ENCODE data around the gene PMS2.

PMS2 gene

GRCh38 chr7:6035686-6036085 lies 26.8 kb upstream of the PMS2 start:
- H3K36me3 ChIP-seq = peaks cover 85% of the 10 kb centered on the region
- H3K9me3 ChIP-seq = no peaks in the 10 kb centered on the region
- H3K27ac ChIP-seq = no peak overlapping the region

GRCh38 chr7:6035165-6035564 lies 26.3 kb upstream of the PMS2 start:
- H3K4me3 ChIP-seq (ENCODE audit: low read depth in 1 of 2, low read length in 1 of 2) = no peak overlapping the region
- TF ChIP-seq CTCF (IDR thresholded peaks at IDR 0.05) = no peak
- no peaks in the 10 kb centered on the region for H3K9me3 ChIP-seq
- H3K27ac ChIP-seq = no peak overlapping the region
- no peaks in the 10 kb centered on the region for H3K4me1 ChIP-seq (ENCODE audit: control insufficient read depth in 1 of 2, insufficient read depth in 1 of 2, low read depth in 1 of 2, low read length in 1 of 2)
- peaks cover 84% of the 10 kb centered on the region for H3K36me3 ChIP-seq
- no peaks in the 10 kb centered on the region for H3K27me3 ChIP-seq

More at GRCh38 chr7:6035686-6036085, 26.8 kb upstream of the PMS2 start:
- H3K4me1 ChIP-seq (ENCODE audit: control insufficient read depth in 1 of 2, insufficient read depth in 1 of 2, low read depth in 1 of 2, low read length in 1 of 2) = no peaks in the 10 kb centered on the region
- TF ChIP-seq CTCF (IDR thresholded peaks at IDR 0.05) = no peak
- no peak overlapping the region for H3K4me3 ChIP-seq (ENCODE audit: low read depth in 1 of 2, low read length in 1 of 2)
- no peaks in the 10 kb centered on the region for H3K27me3 ChIP-seq

GRCh38 chr7:6032641-6033040 lies 23.8 kb upstream of the PMS2 start:
- Histone ChIP-seq H3K9me3 (no peaks in the 10 kb centered on the region), H3K27me3 (no peaks in the 10 kb centered on the region), H3K4me3 (ENCODE audit: low read depth in 1 of 2, low read length in 1 of 2) (no peak overlapping the region), H3K36me3 (peaks cover 64% of the 10 kb centered on the region), H3K4me1 (ENCODE audit: control insufficient read depth in 1 of 2, insufficient read depth in 1 of 2, low read depth in 1 of 2, low read length in 1 of 2) (no peaks in the 10 kb centered on the region), H3K27ac (no peak overlapping the region)
- TF ChIP-seq CTCF (IDR thresholded peaks at IDR 0.05) = no peak

GRCh38 chr7:6032167-6032566 lies 23.3 kb upstream of the PMS2 start:
- Histone ChIP-seq H3K4me3 (ENCODE audit: low read depth in 1 of 2, low read length in 1 of 2) (no peak overlapping the region), H3K27me3 (no peaks in the 10 kb centered on the region), H3K27ac (no peak overlapping the region), H3K4me1 (ENCODE audit: control insufficient read depth in 1 of 2, insufficient read depth in 1 of 2, low read depth in 1 of 2, low read length in 1 of 2) (peaks cover 3% of the 10 kb centered on the region in 2 experiments), H3K9me3 (no peaks in the 10 kb centered on the region), H3K36me3 (peaks cover 59% of the 10 kb centered on the region)
- TF ChIP-seq CTCF (IDR thresholded peaks at IDR 0.05) = no peak

- H3K36me3 ChIP-seq = peaks cover 53% of the 10 kb centered on the region
These were observed 22.7 kb upstream of the PMS2 start for GRCh38 chr7:6031567-6031966.

More at GRCh38 chr7:6031567-6031966, 22.7 kb upstream of the PMS2 start:
- H3K9me3 ChIP-seq = no peaks in the 10 kb centered on the region
- H3K4me1 ChIP-seq (ENCODE audit: control insufficient read depth in 1 of 2, insufficient read depth in 1 of 2, low read depth in 1 of 2, low read length in 1 of 2) = peaks cover 9% of the 10 kb centered on the region in 2 experiments
- no peak overlapping the region for H3K27ac ChIP-seq
- H3K4me3 ChIP-seq (ENCODE audit: low read depth in 1 of 2, low read length in 1 of 2) = no peak overlapping the region
- no peaks in the 10 kb centered on the region for H3K27me3 ChIP-seq
- no peak for TF ChIP-seq CTCF (IDR thresholded peaks at IDR 0.05)

Measured in neutrophil (primary cell).